PC-3 (cell line): ENCODE data around the gene ST6GALNAC6.

Experiments used
- EZH2phosphoT487 ChIP-seq: fragments of 300-600 bp; sonication (generic); IDR thresholded peaks from 2 replicates; pipeline ENCODE4 v1.6.1; 2018; ENCODE audit warnings: mild to moderate bottlenecking, antibody characterized with exemption, low read length, borderline replicate concordance
- TF ChIP-seq, protein P1 (sequence below): fragments of 300-600 bp; sonication (generic); conservative IDR thresholded peaks from 2 replicates; pipeline ENCODE4 v1.5.1; 2017; ENCODE audit warnings: antibody characterized with exemption, low read depth, mild to moderate bottlenecking, low read length

DNA sequence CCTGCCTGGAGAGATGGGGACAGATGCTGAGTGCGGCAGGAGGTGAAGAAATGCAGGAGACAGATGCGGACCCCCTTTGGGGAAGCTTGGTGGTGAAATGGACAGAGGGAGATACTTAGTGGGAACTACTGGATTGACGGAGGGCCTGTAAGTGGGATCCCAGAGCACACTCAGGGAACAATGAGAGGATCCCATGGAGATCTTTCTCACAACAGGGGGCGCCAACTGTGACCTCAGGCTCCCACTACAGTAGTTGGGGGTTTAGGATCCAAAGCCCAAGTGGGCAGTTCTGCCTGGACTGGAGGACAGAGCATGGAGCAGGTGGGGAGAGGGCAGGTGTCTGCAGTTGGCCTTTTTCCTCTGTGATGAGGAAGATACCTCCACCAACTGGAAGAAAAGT, 34.8 kb upstream of the ST6GALNAC6 start:
- no peak for TF ChIP-seq EZH2phosphoT487
- TF ChIP-seq, protein P1, sequence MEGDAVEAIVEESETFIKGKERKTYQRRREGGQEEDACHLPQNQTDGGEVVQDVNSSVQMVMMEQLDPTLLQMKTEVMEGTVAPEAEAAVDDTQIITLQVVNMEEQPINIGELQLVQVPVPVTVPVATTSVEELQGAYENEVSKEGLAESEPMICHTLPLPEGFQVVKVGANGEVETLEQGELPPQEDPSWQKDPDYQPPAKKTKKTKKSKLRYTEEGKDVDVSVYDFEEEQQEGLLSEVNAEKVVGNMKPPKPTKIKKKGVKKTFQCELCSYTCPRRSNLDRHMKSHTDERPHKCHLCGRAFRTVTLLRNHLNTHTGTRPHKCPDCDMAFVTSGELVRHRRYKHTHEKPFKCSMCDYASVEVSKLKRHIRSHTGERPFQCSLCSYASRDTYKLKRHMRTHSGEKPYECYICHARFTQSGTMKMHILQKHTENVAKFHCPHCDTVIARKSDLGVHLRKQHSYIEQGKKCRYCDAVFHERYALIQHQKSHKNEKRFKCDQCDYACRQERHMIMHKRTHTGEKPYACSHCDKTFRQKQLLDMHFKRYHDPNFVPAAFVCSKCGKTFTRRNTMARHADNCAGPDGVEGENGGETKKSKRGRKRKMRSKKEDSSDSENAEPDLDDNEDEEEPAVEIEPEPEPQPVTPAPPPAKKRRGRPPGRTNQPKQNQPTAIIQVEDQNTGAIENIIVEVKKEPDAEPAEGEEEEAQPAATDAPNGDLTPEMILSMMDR, result 0 out of 2 replicates have a peak, but pooled peaks have one; percentile 13
